Endodermal cell (in vitro differentiated cells): ENCODE results near the gene ZHX3. TPM values are rescaled to one million over a fixed set of nuclear protein-coding genes. Genes with fewer than 3 reads are reported as not detected.

ENCODE experiments used
- DNase-seq: peaks from one replicate; pipeline ENCODE4 v3.0.0-alpha.2; 2017
- H3K27ac ChIP-seq: 2 replicates; pipeline ENCODE4 v1.5.1; 2013; ENCODE audit warnings: mild to moderate bottlenecking, low read depth, low read length, moderate library complexity
- H3K27me3 ChIP-seq: 2 replicates; pipeline ENCODE4 v1.6.1; 2013; ENCODE audit warnings: mild to moderate bottlenecking, low read length, moderate library complexity; ENCODE audit not compliant: insufficient read depth, control insufficient read depth, poor library complexity, severe bottlenecking
- H3K36me3 ChIP-seq: 2 replicates; pipeline ENCODE4 v1.7.0; 2013; ENCODE audit warnings: mild to moderate bottlenecking, low read length, moderate library complexity; ENCODE audit not compliant: control insufficient read depth, insufficient read depth
- H3K4me1 ChIP-seq: one replicate; pipeline ENCODE4 v1.7.0; 2013; ENCODE audit warnings: low read length; ENCODE audit not compliant: control insufficient read depth, insufficient read depth
- H3K4me3 ChIP-seq: 2 replicates; pipeline ENCODE4 v1.5.1; 2013; ENCODE audit warnings: mild to moderate bottlenecking, low read length, moderate library complexity
- H3K9ac ChIP-seq: 2 replicates; pipeline ENCODE4 v1.6.1; 2013; ENCODE audit warnings: mild to moderate bottlenecking, low read length, moderate library complexity; ENCODE audit not compliant: poor library complexity, severe bottlenecking; ENCODE audit errors: extremely low read depth
- H3K9me3 ChIP-seq: 2 replicates; pipeline ENCODE4 v1.6.1; 2013; ENCODE audit warnings: mild to moderate bottlenecking, low read length, moderate library complexity; ENCODE audit not compliant: control insufficient read depth
- H3K27ac Mint-ChIP-seq: 2 replicates; pipeline ENCODE4 v1.8.0; 2020; ENCODE audit warnings: mixed read lengths
- H3K27me3 Mint-ChIP-seq: 2 replicates; pipeline ENCODE4 v1.8.0; 2021; ENCODE audit warnings: mild to moderate bottlenecking, mixed read lengths; ENCODE audit not compliant: insufficient read depth
- H3K36me3 Mint-ChIP-seq: 2 replicates; pipeline ENCODE4 v1.8.0; 2020; ENCODE audit warnings: low read depth, mixed read lengths
- H3K4me1 Mint-ChIP-seq: 2 replicates; pipeline ENCODE4 v1.8.0; 2020; ENCODE audit warnings: mixed read lengths
- H3K4me3 Mint-ChIP-seq: 2 replicates; pipeline ENCODE4 v1.8.0; 2020; ENCODE audit warnings: mild to moderate bottlenecking, moderate library complexity, mixed read lengths
- H3K9me3 Mint-ChIP-seq: 2 replicates; pipeline ENCODE4 v1.8.0; 2020; ENCODE audit warnings: mild to moderate bottlenecking, mixed read lengths
- WGBS, 2 experiments: methylation state at CpG; one replicate each; pipeline versions ENCODE4 v1.1.5 to v1.1.7; 2013; ENCODE audit warnings: missing lambda C conversion rate in 2 of 2, mixed read lengths in 1 of 2; ENCODE audit not compliant: insufficient coverage in 1 of 2, insufficient read length in 1 of 2; 5-methylcytosine and 5-hydroxymethylcytosine counted together
- total RNA-seq, 2 donors: library from RNA; stranded (reverse); fragmentation: NEBNext Ultra II Directional in 1 of 2; extraction: Animal tissue kit (Norgen Biotek cat#: 25700) in 1 of 2; gene quantifications; 2 replicates in 1 of 2; 3 replicates in 1 of 2; pipeline ENCODE4 v1.2.1, GENCODE V29; 2021
- TF ChIP-seq, protein P1 (sequence below): fragments of 200-600 bp; sonication (generic); conservative IDR thresholded peaks from 2 replicates; pipeline ENCODE4 v1.5.0; 2021; ENCODE audit warnings: antibody characterized with exemption, mild to moderate bottlenecking

The ZHX3 gene
- total RNA-seq, 2 donors from 2014 or later = 5.4 to 5.5 TPM

DNA sequence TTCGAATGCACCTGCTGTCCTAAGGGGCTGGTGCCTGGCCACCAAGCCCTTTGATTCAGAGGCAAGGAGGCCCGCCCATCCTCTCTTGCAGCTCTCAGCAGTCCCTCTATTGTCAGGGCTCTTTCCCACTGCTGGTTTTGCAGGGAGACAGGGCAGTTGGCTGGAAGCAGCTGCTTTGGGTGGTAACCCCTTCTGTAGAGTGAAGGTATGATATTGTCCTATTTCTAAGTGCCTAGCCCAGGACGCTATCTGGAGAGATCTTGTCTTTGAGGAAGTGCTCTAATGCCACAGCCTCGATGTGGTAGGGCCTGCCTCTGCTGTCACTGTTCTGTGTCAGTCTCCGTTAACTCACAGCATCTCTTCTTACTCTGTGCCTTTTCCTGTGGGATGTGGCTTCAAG, 174.6 kb downstream of the ZHX3 start:
- Histone ChIP-seq H3K36me3 (peaks cover 38% of the 10 kb centered on the region), H3K27me3 (no peaks in the 10 kb centered on the region), H3K27ac (no peak overlapping the region), H3K9me3 (no peaks in the 10 kb centered on the region), H3K9ac (no peak overlapping the region), H3K4me1 (peaks cover 13% of the 10 kb centered on the region), H3K4me3 (no peak overlapping the region)
- Mint-ChIP-seq H3K4me3 (no peak overlapping the region), H3K36me3 (peaks cover 25% of the 10 kb centered on the region), H3K9me3 (no peaks in the 10 kb centered on the region), H3K4me1 (peaks cover 63% of the 10 kb centered on the region), H3K27me3 (no peaks in the 10 kb centered on the region), H3K27ac (no peak overlapping the region)
- 88 to 95% methylated on average over 2 to 5 of the region's 5 CpGs for WGBS, 2 experiments
- DNase-seq = no peak
- TF ChIP-seq, protein P1, sequence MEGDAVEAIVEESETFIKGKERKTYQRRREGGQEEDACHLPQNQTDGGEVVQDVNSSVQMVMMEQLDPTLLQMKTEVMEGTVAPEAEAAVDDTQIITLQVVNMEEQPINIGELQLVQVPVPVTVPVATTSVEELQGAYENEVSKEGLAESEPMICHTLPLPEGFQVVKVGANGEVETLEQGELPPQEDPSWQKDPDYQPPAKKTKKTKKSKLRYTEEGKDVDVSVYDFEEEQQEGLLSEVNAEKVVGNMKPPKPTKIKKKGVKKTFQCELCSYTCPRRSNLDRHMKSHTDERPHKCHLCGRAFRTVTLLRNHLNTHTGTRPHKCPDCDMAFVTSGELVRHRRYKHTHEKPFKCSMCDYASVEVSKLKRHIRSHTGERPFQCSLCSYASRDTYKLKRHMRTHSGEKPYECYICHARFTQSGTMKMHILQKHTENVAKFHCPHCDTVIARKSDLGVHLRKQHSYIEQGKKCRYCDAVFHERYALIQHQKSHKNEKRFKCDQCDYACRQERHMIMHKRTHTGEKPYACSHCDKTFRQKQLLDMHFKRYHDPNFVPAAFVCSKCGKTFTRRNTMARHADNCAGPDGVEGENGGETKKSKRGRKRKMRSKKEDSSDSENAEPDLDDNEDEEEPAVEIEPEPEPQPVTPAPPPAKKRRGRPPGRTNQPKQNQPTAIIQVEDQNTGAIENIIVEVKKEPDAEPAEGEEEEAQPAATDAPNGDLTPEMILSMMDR = no peak

DNA sequence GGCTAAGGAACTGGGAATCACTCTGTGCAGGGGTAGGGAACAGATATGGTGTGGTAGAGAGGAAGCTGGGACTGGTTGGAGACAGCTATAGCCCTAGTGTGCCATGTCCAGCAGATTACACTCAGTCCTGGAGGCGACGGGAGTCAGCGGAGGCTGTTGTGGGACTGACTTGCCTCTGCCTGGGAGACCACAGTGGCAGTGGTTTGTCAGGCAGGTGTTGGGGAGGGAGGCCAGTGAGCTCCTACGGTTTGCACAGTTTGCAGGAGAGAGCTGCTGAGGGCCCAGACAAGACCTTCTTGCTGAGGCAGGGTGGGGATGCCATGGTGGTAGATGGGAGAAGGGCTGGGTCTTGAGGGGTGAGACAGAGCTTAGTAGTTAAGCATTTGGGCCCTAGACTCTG, 175.3 kb downstream of the ZHX3 start:
- no peaks in the 10 kb centered on the region for H3K9me3 Mint-ChIP-seq
- H3K9ac ChIP-seq = no peak overlapping the region
- peaks cover 37% of the 10 kb centered on the region for H3K36me3 ChIP-seq
- no peak overlapping the region for H3K27ac ChIP-seq
- H3K4me3 ChIP-seq = no peak overlapping the region
- no peaks in the 10 kb centered on the region for H3K27me3 ChIP-seq
- TF ChIP-seq, protein P1 = no peak
- no peaks in the 10 kb centered on the region for H3K27me3 Mint-ChIP-seq
- no peak overlapping the region for H3K27ac Mint-ChIP-seq
- no peaks in the 10 kb centered on the region for H3K9me3 ChIP-seq
- WGBS, 2 experiments = 96 to 100% methylated on average over 1 to 4 of the region's 4 CpGs
- DNase-seq = no peak
- no peak overlapping the region for H3K4me3 Mint-ChIP-seq
- H3K4me1 Mint-ChIP-seq = peaks cover 60% of the 10 kb centered on the region
- H3K4me1 ChIP-seq = peaks cover 13% of the 10 kb centered on the region
- peaks cover 24% of the 10 kb centered on the region for H3K36me3 Mint-ChIP-seq

- peaks cover 55% of the 10 kb centered on the region for H3K4me1 Mint-ChIP-seq
- Histone ChIP-seq H3K4me3 (peak overlapping the region; percentile 97), H3K9ac (no peak overlapping the region), H3K27me3 (no peaks in the 10 kb centered on the region), H3K4me1 (peaks cover 13% of the 10 kb centered on the region), H3K36me3 (peaks cover 27% of the 10 kb centered on the region), H3K27ac (peak overlapping the region; percentile 41), H3K9me3 (no peaks in the 10 kb centered on the region)
- H3K9me3 Mint-ChIP-seq = no peaks in the 10 kb centered on the region
- no peaks in the 10 kb centered on the region for H3K27me3 Mint-ChIP-seq
- DNase-seq = no peak
- peak overlapping the region; percentile 69 for H3K27ac Mint-ChIP-seq
- peaks cover 20% of the 10 kb centered on the region for H3K36me3 Mint-ChIP-seq
- TF ChIP-seq, protein P1 = no peak
- 86 to 97% methylated on average over 8 of the region's 8 CpGs for WGBS, 2 experiments
- H3K4me3 Mint-ChIP-seq = no peak overlapping the region
These were observed 176.2 kb downstream of the ZHX3 start for GRCh38 chr20:41141153-41141815.
